BLaER1 (cell line): Measurements from ENCODE around the gene MTUS2.

Experiments used
- H3K27ac ChIP-seq: shearing (Covaris generic); formaldehyde crosslinking; 2 replicates; pipeline ENCODE4 v1.8.1; 2022
- H3K27me3 ChIP-seq: shearing (Covaris generic); formaldehyde crosslinking; 2 replicates; pipeline ENCODE4 v1.8.1; 2022
- H3K36me3 ChIP-seq: shearing (Covaris generic); formaldehyde crosslinking; 2 replicates; pipeline ENCODE4 v1.8.1; 2022
- H3K4me1 ChIP-seq: shearing (Covaris generic); formaldehyde crosslinking; 2 replicates; pipeline ENCODE4 v1.8.1; 2022
- H3K4me2 ChIP-seq: shearing (Covaris generic); formaldehyde crosslinking; 2 replicates; pipeline ENCODE4 v1.8.1; 2022
- H3K4me3 ChIP-seq: shearing (Covaris generic); formaldehyde crosslinking; 2 replicates; pipeline ENCODE4 v1.8.1; 2022
- H3K9ac ChIP-seq: shearing (Covaris generic); formaldehyde crosslinking; 2 replicates; pipeline ENCODE4 v1.8.1; 2022
- H3K9me3 ChIP-seq: shearing (Covaris generic); formaldehyde crosslinking; 2 replicates; pipeline ENCODE4 v1.8.1; 2022
- H4K20me1 ChIP-seq: shearing (Covaris generic); formaldehyde crosslinking; 2 replicates; pipeline ENCODE4 v1.8.1; 2022
- Cebpa-rat ChIP-seq: shearing (Covaris generic); IDR thresholded peaks from 2 replicates; pipeline ENCODE4 v1.8.1; 2022

Gene MTUS2

GRCh38 chr13:29535663-29536655, 715.8 kb downstream of the MTUS2 start:
- H3K27ac ChIP-seq = no peak overlapping the region

DNA sequence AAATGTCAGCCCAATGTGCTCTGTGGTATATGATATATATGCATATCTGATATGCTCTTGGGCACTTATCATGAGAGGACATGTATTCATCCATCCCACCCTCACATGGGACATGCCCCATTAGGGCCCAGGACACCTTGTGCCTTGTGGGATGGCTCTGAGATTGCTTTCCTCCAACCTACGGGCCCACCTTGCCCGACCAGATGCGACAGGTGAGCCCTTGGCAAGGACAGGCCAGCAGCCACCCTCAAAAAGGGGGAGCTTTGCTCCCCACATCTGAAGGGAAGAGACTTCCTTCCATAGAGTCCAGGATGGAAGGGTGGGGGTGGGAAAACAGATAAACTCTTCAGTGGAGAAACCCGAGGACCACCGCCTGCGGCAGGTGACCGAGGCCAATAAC, 716.7 kb downstream of the MTUS2 start:
- Histone ChIP-seq H3K36me3 (peaks cover 97% of the 10 kb centered on the region), H3K27me3 (no peaks in the 10 kb centered on the region), H3K27ac (no peak overlapping the region), H3K9ac (no peak overlapping the region), H4K20me1 (peaks cover 96% of the 10 kb centered on the region), H3K4me2 (no peak overlapping the region), H3K9me3 (no peaks in the 10 kb centered on the region), H3K4me3 (no peak overlapping the region), H3K4me1 (peaks cover 9% of the 10 kb centered on the region; the same call in 1 of the 2 replicates)
- TF ChIP-seq Cebpa-rat = no peak

More at GRCh38 chr13:29535663-29536655, 715.8 kb downstream of the MTUS2 start:
- Histone ChIP-seq H3K4me3 (no peak overlapping the region), H3K36me3 (peaks cover 100% of the 10 kb centered on the region), H4K20me1 (peaks cover 93% of the 10 kb centered on the region), H3K27me3 (no peaks in the 10 kb centered on the region), H3K4me2 (no peak overlapping the region), H3K9me3 (no peaks in the 10 kb centered on the region), H3K9ac (no peak overlapping the region), H3K4me1 (peaks cover 5% of the 10 kb centered on the region; the same call in 1 of the 2 replicates)
- no peak for TF ChIP-seq Cebpa-rat

DNA sequence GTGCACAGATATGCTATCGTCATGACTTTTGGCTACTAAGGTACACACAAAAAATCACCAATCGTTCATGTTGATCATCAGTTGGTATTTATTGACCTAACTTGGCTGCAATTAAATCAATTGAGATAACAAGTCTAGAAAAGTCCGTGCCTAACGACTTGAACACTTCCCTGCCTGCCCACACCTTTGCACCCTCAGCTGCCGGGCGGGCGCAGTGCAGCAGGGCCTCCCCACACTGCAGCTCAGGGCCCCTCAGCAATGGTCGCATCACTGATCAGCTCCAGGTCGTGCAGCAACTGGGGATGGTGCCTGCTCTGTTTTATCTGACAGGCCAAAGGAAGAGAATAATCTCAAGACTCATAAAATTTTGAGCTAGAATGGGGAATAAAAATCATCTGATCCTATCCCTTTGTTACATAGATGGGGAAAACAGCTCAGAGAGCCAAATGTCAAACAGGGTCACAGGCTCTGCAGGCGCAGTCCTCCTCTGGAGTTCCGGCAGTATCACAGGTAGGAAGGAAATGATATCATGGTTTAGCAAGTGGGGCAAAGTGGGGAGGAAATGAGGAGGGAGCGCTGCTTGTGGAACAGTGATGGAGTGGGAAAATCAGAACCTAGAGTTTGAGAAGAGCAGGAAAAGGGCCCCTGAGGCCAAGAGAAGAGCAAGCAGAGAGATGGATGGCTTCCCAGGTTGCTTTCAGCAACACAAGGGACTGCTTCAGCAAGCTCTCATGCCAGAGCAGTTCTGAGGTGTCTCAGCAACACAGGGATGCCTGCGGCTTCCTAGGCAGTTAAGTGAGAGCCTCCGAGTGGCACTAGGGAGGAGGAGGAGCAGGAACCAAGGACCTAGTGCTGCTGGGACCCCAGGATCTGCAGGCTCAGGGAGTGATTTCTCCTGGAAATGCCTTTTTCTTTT, 717.9 kb downstream of the MTUS2 start:
- Histone ChIP-seq H3K27me3 (no peaks in the 10 kb centered on the region), H3K4me1 (peaks cover 16% of the 10 kb centered on the region; the same call in 1 of the 2 replicates), H4K20me1 (peaks cover 100% of the 10 kb centered on the region), H3K9me3 (no peaks in the 10 kb centered on the region), H3K36me3 (peaks cover 96% of the 10 kb centered on the region), H3K4me2 (no peak overlapping the region), H3K4me3 (no peak overlapping the region), H3K9ac (no peak overlapping the region), H3K27ac (no peak overlapping the region)
- TF ChIP-seq Cebpa-rat = no peak

GRCh38 chr13:29538652-29539040, 718.5 kb downstream of the MTUS2 start:
- Histone ChIP-seq H3K36me3 (peaks cover 93% of the 10 kb centered on the region), H4K20me1 (peaks cover 100% of the 10 kb centered on the region), H3K27me3 (no peaks in the 10 kb centered on the region)

DNA sequence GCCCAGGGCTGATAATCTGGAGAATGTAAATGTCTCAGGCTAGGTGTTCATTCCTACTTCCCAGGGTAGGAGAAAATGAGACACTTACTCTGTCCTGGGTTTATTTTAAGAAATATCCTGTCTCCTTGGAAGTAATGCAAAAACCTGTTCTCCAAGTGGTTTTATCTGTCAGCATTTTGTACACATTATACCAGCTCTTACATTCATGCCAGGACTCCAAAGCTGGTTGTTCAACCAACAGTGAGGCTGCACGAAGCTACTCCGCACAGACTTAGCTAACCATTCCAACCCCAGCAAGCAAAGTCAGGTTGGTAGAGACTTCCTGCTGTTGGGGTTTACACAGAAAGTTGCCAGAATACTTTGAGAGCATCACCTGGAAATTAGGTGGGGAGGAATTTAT, 719.7 kb downstream of the MTUS2 start:
- H3K4me3 ChIP-seq = no peak overlapping the region
- H3K4me2 ChIP-seq = no peak overlapping the region
- peaks cover 20% of the 10 kb centered on the region; the same call in 1 of the 2 replicates for H3K4me1 ChIP-seq
- H3K9me3 ChIP-seq = no peaks in the 10 kb centered on the region
- H3K27ac ChIP-seq = no peak overlapping the region
- TF ChIP-seq Cebpa-rat = no peak
- H3K36me3 ChIP-seq = peaks cover 89% of the 10 kb centered on the region
- H3K9ac ChIP-seq = no peak overlapping the region
- peaks cover 100% of the 10 kb centered on the region for H4K20me1 ChIP-seq
- no peaks in the 10 kb centered on the region for H3K27me3 ChIP-seq

More at GRCh38 chr13:29538652-29539040, 718.5 kb downstream of the MTUS2 start:
- Histone ChIP-seq H3K4me2 (no peak overlapping the region), H3K4me3 (no peak overlapping the region), H3K9ac (no peak overlapping the region), H3K27ac (no peak overlapping the region), H3K4me1 (peaks cover 20% of the 10 kb centered on the region; the same call in 1 of the 2 replicates), H3K9me3 (no peaks in the 10 kb centered on the region)
- no peak for TF ChIP-seq Cebpa-rat

DNA sequence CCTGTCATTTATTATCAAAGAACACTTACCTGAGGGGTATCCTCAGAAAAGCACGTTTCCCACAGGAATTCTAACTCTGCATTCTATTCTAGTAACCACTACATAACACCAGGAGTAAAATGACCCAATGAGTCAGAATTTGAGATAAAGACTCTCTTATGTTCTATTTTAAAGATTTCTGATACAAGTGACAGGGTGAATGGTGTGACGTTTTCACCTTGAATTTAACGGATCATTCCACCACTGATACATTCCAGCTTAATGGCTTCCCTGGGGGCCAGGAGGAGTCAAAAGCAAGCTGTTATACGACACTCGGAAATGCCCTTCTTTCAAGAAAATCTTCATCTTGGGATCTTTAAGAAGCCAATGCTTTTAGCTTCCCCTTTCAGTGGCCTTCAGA, 720.2 kb downstream of the MTUS2 start:
- Histone ChIP-seq H3K27me3 (no peaks in the 10 kb centered on the region), H4K20me1 (peaks cover 100% of the 10 kb centered on the region), H3K36me3 (peaks cover 89% of the 10 kb centered on the region), H3K9ac (no peak overlapping the region), H3K9me3 (no peaks in the 10 kb centered on the region), H3K4me2 (no peak overlapping the region), H3K27ac (no peak overlapping the region), H3K4me3 (no peak overlapping the region), H3K4me1 (peaks cover 20% of the 10 kb centered on the region; the same call in 1 of the 2 replicates)
- no peak for TF ChIP-seq Cebpa-rat

DNA sequence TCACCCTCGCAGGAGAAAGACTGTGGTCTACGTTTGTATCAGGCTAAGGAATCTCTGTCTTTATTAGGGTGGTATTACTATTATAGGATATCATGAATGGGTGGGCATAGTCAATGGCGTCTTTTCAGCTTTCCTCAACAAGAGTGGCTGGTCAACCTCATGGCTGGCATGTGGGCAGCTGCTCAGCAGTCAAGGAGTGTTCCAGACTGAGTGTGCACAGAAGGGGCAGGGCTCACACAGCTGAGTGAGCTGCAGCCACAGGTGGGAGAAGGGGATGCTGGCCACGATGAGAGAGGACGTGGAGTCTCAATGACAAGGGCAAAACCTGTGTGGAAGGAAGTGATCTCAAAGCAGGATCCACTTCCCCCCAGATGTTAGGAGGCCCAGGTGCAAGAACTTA, 720.7 kb downstream of the MTUS2 start:
- Histone ChIP-seq H3K4me3 (no peak overlapping the region), H4K20me1 (peaks cover 100% of the 10 kb centered on the region), H3K4me1 (peaks cover 20% of the 10 kb centered on the region; the same call in 1 of the 2 replicates), H3K27ac (no peak overlapping the region), H3K9me3 (no peaks in the 10 kb centered on the region), H3K4me2 (no peak overlapping the region), H3K36me3 (peaks cover 89% of the 10 kb centered on the region), H3K27me3 (no peaks in the 10 kb centered on the region), H3K9ac (no peak overlapping the region)
- no peak for TF ChIP-seq Cebpa-rat

DNA sequence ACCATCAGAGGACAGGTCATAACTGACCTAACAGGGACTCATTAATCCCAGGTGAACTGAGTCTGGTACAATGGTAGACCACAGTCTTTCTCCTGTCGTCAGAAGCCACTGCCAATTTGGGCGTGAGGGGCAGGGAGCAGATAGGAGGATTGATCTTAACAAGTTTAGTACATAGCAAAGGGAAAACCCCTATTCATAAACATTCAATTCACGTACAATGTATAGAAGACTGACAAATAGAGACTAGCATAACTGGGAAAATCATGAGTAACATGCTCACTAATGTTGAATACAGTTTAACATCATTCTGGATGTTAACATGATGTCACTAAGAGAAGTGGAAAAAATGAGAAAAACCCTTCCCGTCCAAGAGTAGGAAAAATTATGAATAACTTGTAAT, 721.3 kb downstream of the MTUS2 start:
- Histone ChIP-seq H3K4me3 (no peak overlapping the region), H3K27ac (no peak overlapping the region), H3K9me3 (no peaks in the 10 kb centered on the region), H3K27me3 (no peaks in the 10 kb centered on the region), H4K20me1 (peaks cover 100% of the 10 kb centered on the region), H3K9ac (no peak overlapping the region), H3K4me1 (peaks cover 20% of the 10 kb centered on the region; the same call in 1 of the 2 replicates), H3K36me3 (peaks cover 89% of the 10 kb centered on the region), H3K4me2 (no peak overlapping the region)
- TF ChIP-seq Cebpa-rat = no peak

DNA sequence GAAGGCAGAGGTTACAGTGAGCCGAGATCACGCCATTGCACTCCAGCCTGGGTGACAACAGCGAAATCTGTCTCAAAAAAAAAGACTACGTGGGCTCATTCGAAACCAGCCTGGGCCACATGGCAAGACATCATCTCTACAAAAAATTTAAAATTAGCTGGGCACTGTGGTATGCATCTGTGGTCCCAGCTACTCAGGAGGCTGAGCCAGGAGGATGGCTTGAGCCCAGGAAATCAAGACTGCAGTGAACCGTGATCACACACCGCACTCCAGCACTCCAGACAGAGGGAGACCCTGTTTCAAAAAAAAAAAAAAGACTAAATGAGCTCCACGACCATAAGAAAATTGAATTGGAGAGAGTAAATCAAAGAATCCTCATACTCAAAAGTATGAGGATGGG, 722.2 kb downstream of the MTUS2 start:
- peaks cover 100% of the 10 kb centered on the region for H4K20me1 ChIP-seq
- peaks cover 20% of the 10 kb centered on the region; the same call in 1 of the 2 replicates for H3K4me1 ChIP-seq
- no peaks in the 10 kb centered on the region for H3K9me3 ChIP-seq
- H3K9ac ChIP-seq = no peak overlapping the region
- no peaks in the 10 kb centered on the region for H3K27me3 ChIP-seq
- peaks cover 88% of the 10 kb centered on the region for H3K36me3 ChIP-seq
- H3K4me2 ChIP-seq = no peak overlapping the region
- TF ChIP-seq Cebpa-rat = no peak
- no peak overlapping the region for H3K27ac ChIP-seq
- H3K4me3 ChIP-seq = no peak overlapping the region
